HG02970 (cell line): ENCODE measurements around the gene OR5A2.
A peak's percentile ranks its signal among the peaks of the same experiment; 100 is the strongest.
"Not testable (repeated sequence)": the region's sequence is repeated elsewhere in the genome, so short reads cannot be mapped to it uniquely, and the experiment has no call there.

Experiments used
- ATAC-seq: cut with Tn5 transposase; IDR thresholded peaks from one replicate; pipeline ENCODE4 v1.9.1; 2021; ENCODE audit warnings: mild to moderate bottlenecking, moderate library complexity, moderate number of reproducible peaks; ENCODE audit not compliant: unreplicated experiment, low FRiP score

The OR5A2 gene

GRCh38 chr11:59400461-59401261, 25.6 kb downstream of the OR5A2 start:
- no peak for ATAC-seq

DNA sequence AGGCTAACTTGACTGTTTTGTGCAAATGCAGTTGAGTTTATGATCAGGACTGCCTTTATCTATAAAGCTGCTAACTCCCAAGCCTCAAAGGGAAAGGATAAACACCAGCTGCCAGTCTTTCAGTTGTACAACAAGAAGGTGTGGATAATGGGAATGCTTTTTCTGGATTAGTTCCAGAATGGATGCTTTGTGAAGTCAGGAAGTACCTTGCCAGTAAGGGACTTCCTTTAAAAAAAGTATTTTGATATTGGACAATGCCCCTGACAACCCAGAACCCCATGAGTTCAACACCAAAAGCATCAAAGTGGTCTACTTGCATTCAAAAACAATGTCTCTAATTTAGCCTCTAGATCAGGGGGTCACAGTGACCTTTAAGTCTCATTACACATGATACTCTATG, 32.0 kb downstream of the OR5A2 start:
- ATAC-seq = no peak

DNA sequence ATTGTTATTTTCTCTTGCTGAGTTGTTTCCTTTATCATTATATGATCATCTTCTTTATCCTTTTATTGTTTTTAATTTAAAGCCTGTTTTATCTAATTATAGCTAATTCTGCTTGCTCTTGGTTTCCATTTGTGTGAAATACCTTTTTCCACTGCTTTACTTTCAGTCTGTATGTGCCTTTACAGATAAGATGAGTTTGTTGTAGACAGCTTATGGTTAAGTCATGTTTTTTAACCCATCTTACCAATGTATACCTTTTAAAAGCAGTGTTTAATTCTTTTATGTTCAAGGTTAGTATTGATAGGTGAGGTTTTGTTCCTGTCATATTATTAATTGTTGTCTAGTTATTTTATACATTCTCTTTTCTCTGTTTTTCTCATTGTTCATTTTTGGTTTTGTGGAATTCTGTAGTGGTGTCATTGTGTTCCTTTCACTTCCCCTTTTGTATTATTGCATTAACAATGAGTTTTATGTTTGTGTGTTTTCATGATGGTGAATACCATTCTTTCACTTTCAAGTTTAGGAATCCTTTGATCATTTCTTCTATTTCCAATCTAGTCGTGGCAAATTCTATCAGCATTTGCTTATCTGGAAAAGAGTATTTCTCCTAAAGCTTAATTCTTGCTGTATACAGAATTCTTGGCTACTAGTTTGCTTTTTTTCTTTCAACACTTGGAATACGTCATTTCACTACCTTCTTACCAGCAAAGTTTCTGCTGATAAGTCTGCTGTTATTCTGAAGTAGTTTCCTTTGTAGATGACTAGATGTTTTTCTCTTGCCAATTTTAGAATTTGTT, 45.8 kb downstream of the OR5A2 start:
- ATAC-seq = peak; percentile 93

DNA sequence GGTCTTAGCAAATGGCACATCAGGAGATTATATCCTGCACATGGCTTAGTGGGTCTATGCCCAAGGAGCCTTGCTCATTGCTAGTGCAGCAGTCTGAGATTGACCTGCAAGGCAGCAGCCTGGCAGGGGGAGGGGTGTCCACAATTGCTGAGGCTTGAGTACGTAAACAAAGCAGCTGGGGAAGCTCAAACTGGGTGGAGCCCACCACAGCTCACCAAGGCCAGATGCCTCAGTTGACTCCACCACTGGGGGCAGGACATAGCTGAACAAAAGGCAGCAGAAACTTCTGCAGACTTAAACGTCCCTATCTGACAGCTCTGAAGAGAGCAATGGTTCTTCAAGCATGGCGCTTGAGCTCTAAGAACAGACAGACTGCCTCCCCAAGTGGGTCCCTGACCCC, 53.9 kb downstream of the OR5A2 start:
- not testable (repeated sequence) for ATAC-seq

DNA sequence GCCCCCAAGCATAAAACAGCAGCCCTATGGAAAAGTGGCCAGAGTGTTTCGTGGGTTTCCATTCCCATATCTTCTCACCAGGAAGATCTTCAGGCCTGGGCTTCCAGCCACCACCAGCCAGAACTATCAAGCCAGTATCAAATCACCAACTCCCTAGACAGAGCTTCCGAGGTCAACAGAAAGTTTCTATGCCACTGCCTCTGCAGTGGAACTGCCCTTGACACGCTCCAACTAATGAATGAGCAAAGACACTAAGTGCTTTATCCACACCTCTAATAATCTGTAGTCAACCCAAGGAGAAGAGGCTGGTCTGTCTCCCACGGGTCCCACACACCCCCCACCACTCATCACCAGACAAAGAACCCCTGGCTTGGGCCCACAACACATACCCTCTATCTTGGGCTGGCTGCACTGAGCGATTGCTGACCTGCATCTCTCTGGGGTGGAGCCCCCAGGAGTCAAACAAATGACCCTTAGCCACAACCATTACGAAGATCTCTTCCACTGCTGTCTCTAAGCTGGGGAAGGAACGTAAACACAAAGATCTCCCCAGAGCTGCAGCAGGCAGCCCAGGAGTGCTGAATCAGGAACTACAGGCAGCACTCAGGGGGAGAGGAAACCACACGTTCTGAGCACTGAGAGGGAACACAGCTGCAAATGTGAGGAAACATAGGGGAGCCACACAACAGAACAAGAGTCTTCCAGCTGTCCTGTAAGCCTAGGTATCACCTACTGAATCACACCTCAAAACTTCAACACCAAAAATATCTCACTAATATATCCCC, 57.8 kb downstream of the OR5A2 start:
- no peak for ATAC-seq
